Measurements from ENCODE around the gene SLC6A1.

DNA sequence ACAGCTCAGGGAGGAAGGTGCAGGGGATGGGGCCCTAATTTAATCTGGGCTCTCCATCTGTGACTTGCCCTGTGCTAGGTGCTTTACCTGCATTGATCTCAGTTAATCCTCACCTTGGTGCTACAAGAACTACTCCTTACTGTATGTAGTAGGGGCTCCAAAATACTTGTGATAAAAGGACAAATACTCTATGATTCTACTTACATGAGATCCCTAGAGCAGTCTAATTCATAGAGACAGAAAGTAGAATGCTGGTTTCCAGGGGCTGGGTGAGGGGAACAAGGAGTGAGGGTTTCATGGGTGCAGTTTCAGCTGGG lies 67.2 kb downstream of the SLC6A1 start:
- TF ChIP-seq RARB (CRISPR knock-in tag; IDR thresholded peaks at IDR 0.05): no peak
- TF ChIP-seq, protein P1, sequence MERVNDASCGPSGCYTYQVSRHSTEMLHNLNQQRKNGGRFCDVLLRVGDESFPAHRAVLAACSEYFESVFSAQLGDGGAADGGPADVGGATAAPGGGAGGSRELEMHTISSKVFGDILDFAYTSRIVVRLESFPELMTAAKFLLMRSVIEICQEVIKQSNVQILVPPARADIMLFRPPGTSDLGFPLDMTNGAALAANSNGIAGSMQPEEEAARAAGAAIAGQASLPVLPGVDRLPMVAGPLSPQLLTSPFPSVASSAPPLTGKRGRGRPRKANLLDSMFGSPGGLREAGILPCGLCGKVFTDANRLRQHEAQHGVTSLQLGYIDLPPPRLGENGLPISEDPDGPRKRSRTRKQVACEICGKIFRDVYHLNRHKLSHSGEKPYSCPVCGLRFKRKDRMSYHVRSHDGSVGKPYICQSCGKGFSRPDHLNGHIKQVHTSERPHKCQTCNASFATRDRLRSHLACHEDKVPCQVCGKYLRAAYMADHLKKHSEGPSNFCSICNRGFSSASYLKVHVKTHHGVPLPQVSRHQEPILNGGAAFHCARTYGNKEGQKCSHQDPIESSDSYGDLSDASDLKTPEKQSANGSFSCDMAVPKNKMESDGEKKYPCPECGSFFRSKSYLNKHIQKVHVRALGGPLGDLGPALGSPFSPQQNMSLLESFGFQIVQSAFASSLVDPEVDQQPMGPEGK (CRISPR knock-in tag; IDR thresholded peaks at IDR 0.05; ENCODE audit: borderline replicate concordance): no peak
- TF ChIP-seq ISL1 (CRISPR knock-in tag; IDR thresholded peaks at IDR 0.05): no peak
- TF ChIP-seq ZFP3 (CRISPR knock-in tag; IDR thresholded peaks at IDR 0.05): no peak
- no peak for TF ChIP-seq TOX (CRISPR knock-in tag; IDR thresholded peaks at IDR 0.05; ENCODE audit: borderline replicate concordance)
- no peak for TF ChIP-seq CSDC2 (CRISPR knock-in tag; IDR thresholded peaks at IDR 0.05)
- TF ChIP-seq, protein P2, sequence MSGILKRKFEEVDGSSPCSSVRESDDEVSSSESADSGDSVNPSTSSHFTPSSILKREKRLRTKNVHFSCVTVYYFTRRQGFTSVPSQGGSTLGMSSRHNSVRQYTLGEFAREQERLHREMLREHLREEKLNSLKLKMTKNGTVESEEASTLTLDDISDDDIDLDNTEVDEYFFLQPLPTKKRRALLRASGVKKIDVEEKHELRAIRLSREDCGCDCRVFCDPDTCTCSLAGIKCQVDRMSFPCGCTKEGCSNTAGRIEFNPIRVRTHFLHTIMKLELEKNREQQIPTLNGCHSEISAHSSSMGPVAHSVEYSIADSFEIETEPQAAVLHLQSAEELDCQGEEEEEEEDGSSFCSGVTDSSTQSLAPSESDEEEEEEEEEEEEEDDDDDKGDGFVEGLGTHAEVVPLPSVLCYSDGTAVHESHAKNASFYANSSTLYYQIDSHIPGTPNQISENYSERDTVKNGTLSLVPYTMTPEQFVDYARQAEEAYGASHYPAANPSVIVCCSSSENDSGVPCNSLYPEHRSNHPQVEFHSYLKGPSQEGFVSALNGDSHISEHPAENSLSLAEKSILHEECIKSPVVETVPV (CRISPR knock-in tag; IDR thresholded peaks at IDR 0.05): no peak
- no peak for TF ChIP-seq BACH2 (CRISPR knock-in tag; IDR thresholded peaks at IDR 0.05; ENCODE audit: borderline replicate concordance)
- TF ChIP-seq, protein P3, sequence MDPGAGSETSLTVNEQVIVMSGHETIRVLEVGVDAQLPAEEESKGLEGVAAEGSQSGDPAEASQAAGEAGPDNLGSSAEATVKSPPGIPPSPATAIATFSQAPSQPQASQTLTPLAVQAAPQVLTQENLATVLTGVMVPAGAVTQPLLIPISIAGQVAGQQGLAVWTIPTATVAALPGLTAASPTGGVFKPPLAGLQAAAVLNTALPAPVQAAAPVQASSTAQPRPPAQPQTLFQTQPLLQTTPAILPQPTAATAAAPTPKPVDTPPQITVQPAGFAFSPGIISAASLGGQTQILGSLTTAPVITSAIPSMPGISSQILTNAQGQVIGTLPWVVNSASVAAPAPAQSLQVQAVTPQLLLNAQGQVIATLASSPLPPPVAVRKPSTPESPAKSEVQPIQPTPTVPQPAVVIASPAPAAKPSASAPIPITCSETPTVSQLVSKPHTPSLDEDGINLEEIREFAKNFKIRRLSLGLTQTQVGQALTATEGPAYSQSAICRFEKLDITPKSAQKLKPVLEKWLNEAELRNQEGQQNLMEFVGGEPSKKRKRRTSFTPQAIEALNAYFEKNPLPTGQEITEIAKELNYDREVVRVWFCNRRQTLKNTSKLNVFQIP (CRISPR knock-in tag; IDR thresholded peaks at IDR 0.05; ENCODE audit: borderline replicate concordance, low read depth): no peak
- TF ChIP-seq TCF4 (CRISPR knock-in tag; IDR thresholded peaks at IDR 0.05; ENCODE audit: borderline replicate concordance): no peak
- TF ChIP-seq, protein P4, sequence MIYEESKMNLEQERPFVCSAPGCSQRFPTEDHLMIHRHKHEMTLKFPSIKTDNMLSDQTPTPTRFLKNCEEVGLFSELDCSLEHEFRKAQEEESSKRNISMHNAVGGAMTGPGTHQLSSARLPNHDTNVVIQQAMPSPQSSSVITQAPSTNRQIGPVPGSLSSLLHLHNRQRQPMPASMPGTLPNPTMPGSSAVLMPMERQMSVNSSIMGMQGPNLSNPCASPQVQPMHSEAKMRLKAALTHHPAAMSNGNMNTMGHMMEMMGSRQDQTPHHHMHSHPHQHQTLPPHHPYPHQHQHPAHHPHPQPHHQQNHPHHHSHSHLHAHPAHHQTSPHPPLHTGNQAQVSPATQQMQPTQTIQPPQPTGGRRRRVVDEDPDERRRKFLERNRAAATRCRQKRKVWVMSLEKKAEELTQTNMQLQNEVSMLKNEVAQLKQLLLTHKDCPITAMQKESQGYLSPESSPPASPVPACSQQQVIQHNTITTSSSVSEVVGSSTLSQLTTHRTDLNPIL (CRISPR knock-in tag; IDR thresholded peaks at IDR 0.05; ENCODE audit: low read depth): no peak
- TF ChIP-seq ZFP30 (CRISPR knock-in tag; IDR thresholded peaks at IDR 0.05): no peak
- TF ChIP-seq ARNTL (CRISPR knock-in tag; IDR thresholded peaks at IDR 0.05; ENCODE audit: borderline replicate concordance, low read depth): no peak
